ENCODE data around the gene FOXI2. TPM values are rescaled to one million over a fixed set of nuclear protein-coding genes. Genes with fewer than 3 reads are reported as not detected.

FOXI2 gene
- total and polyA plus RNA-seq, 9 of the 15 experiments (the other 6 are each of a cell fraction or from before 2014, with no cell fraction given) = not detected

GRCh38 chr10:127762925-127763324 is 25.9 kb downstream of the FOXI2 start:
- H3K4me3 ChIP-seq = no peak overlapping the region
- intact Hi-C loops (cut with micrococcal nuclease) (no loop called here), in situ Hi-C loops (cut with MboI) (no loop called here)
- no peak overlapping the region for H3K9ac ChIP-seq (ENCODE audit: insufficient read depth in 1 of 2, low read depth in 2 of 2, low read length in 2 of 2)
- H3K27ac ChIP-seq (ENCODE audit: extremely low read depth, low read depth, low read length) = no peak overlapping the region
- H4K20me1 ChIP-seq (replicated peaks; ENCODE audit: control insufficient read depth, insufficient read depth, low read length) = no peaks in the 10 kb centered on the region
- no peaks in the 10 kb centered on the region for H3K4me1 ChIP-seq (replicated peaks in 1 of 2; ENCODE audit: control insufficient read depth in 2 of 2, insufficient read depth in 2 of 2, low read length in 2 of 2)
- H3K9me3 ChIP-seq (replicated peaks; ENCODE audit: control insufficient read depth, insufficient read depth, low read depth, low read length) = no peaks in the 10 kb centered on the region
- no peaks in the 10 kb centered on the region for H3K27me3 ChIP-seq (ENCODE audit: control insufficient read depth in 2 of 2, insufficient read depth in 2 of 2, low read length in 2 of 2)
- no peak for FAIRE-seq
- no TSS peak for BruUV-seq (replicated peaks)
- no peak overlapping the region for H3K4me2 ChIP-seq (ENCODE audit: insufficient read depth, low read length)
- DNase-seq (ENCODE audit: extremely low read depth in 1 of 4, low spot score in 3 of 4) = no peak
- ATAC-seq = no peak
- POLR2A ChIA-PET = no interaction called here
- no peak overlapping the region for H2AFZ ChIP-seq (ENCODE audit: low read depth, low read length)
- H3K9me1 ChIP-seq (ENCODE audit: control insufficient read depth, insufficient read depth, low read length) = no peaks in the 10 kb centered on the region
- no peaks in the 10 kb centered on the region for H3K36me3 ChIP-seq (ENCODE audit: control insufficient read depth, insufficient read depth, low read length)
- CTCF ChIA-PET (ENCODE audit: low intra/inter-chr PET ratio) = no interaction called here
- no peak for TF ChIP-seq SIRT6 (IDR thresholded peaks at IDR 0.05; ENCODE audit: low read depth, low read length)
- WGBS (ENCODE audit: insufficient coverage, low coverage, missing lambda C conversion rate) = 0% methylated on average over 1 of the region's 1 CpG
- no peaks in the 10 kb centered on the region for H3K79me2 ChIP-seq (ENCODE audit: control insufficient read depth, insufficient read depth, low read length)

- in situ Hi-C loops (cut with MboI) = no loop called here
- 0% methylated on average over 10 of the region's 10 CpGs for WGBS (ENCODE audit: insufficient coverage, low coverage, missing lambda C conversion rate)
- CTCF ChIA-PET (ENCODE audit: low intra/inter-chr PET ratio) = no interaction called here
These were observed 38.0 kb downstream of the FOXI2 start for GRCh38 chr10:127774766-127775559.

More at GRCh38 chr10:127774766-127775559, 38.0 kb downstream of the FOXI2 start:
- intact Hi-C loops (cut with micrococcal nuclease) = no loop called here
- no peaks in the 10 kb centered on the region for H3K27me3 ChIP-seq (ENCODE audit: control insufficient read depth in 2 of 2, insufficient read depth in 2 of 2, low read length in 2 of 2)
- FAIRE-seq (no peak), ATAC-seq (no peak), DNase-seq (ENCODE audit: extremely low read depth in 1 of 4, low spot score in 3 of 4) (no peak)
- no TSS peak for BruUV-seq (replicated peaks)
- H3K79me2 ChIP-seq (ENCODE audit: control insufficient read depth, insufficient read depth, low read length) = no peaks in the 10 kb centered on the region
- H3K4me1 ChIP-seq (replicated peaks in 1 of 2; ENCODE audit: control insufficient read depth in 2 of 2, insufficient read depth in 2 of 2, low read length in 2 of 2) = no peaks in the 10 kb centered on the region
- H3K9ac ChIP-seq (ENCODE audit: insufficient read depth in 1 of 2, low read depth in 2 of 2, low read length in 2 of 2) = no peak overlapping the region
- no peak overlapping the region for H3K4me2 ChIP-seq (ENCODE audit: insufficient read depth, low read length)
- no peak overlapping the region for H2AFZ ChIP-seq (ENCODE audit: low read depth, low read length)
- H3K9me3 ChIP-seq (replicated peaks; ENCODE audit: control insufficient read depth, insufficient read depth, low read depth, low read length) = no peaks in the 10 kb centered on the region
- H3K4me3 ChIP-seq = no peak overlapping the region
- POLR2A ChIA-PET = no interaction called here
- no peak for TF ChIP-seq POLR2H (tag; IDR thresholded peaks at IDR 0.05; ENCODE audit: low read depth)
- TF ChIP-seq RBM34 (IDR thresholded peaks at IDR 0.05; ENCODE audit: borderline replicate concordance, insufficient read depth, low read length) = no peak
- TF ChIP-seq, protein P1, sequence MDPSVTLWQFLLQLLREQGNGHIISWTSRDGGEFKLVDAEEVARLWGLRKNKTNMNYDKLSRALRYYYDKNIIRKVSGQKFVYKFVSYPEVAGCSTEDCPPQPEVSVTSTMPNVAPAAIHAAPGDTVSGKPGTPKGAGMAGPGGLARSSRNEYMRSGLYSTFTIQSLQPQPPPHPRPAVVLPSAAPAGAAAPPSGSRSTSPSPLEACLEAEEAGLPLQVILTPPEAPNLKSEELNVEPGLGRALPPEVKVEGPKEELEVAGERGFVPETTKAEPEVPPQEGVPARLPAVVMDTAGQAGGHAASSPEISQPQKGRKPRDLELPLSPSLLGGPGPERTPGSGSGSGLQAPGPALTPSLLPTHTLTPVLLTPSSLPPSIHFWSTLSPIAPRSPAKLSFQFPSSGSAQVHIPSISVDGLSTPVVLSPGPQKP (CRISPR knock-in tag; IDR thresholded peaks at IDR 0.05) = no peak
- no peaks in the 10 kb centered on the region for H4K20me1 ChIP-seq (replicated peaks; ENCODE audit: control insufficient read depth, insufficient read depth, low read length)
- H3K36me3 ChIP-seq (ENCODE audit: control insufficient read depth, insufficient read depth, low read length) = no peaks in the 10 kb centered on the region
- no peak overlapping the region for H3K27ac ChIP-seq (ENCODE audit: extremely low read depth, low read depth, low read length)
- no peaks in the 10 kb centered on the region for H3K9me1 ChIP-seq (ENCODE audit: control insufficient read depth, insufficient read depth, low read length)

All from K562 (cell line).